GM12872 (cell line): ENCODE data around the gene S100Z.

Source experiments
- TF ChIP-seq, protein P1 (sequence below): IDR thresholded peaks from 3 replicates; pipeline ENCODE4 v1.5.1; 2011; ENCODE audit warnings: low read depth, mild to moderate bottlenecking, low read length, moderate library complexity; ENCODE audit not compliant: insufficient read depth

S100Z gene

DNA sequence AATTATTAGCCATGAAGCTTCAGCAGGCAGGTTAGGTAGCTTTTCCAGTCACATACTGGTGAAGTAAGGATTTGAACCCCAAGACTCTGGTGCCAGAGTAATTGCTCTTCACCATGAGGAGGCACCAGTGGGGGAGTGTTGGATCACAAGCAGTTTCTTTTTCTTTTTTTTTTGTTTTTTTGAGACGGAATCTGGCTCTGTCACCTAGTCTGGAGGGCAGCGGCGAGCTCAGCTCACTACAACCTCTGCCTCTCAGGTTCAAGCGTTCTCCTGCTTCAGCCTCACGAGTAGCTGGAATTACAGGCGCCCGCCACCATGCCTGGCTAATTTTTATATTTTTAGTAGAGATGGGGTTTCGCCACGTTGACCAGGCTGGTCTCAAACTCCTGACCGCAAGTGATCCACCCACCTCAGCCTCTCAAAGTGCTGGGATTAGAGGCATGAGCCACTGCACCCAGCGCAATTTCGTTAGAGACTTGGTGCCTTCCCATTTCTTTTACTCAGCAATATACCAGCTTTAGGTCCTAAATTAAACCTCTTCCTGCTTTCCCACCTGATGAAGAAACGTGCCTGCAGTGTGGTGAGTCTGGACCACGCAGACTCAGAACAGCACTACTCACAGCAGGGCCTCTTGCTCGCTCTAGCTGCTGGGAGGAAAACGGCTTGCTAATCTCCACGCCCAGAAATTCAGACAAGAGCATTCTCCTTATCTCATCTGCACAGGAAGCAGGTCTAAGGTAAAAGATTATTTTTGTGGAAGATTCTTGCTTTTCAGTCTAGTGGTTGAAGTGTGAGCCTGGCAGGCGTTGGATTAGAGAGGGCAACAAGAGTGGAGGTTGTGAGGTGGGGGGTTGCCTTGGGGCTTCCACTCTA lies at the start of gene S100Z:
Gene S100Z (plus strand): TSS at position 596 of the 873 bp plus-strand sequence. CDS start 25,346 bp downstream, outside the sequence.
- TF ChIP-seq, protein P1, sequence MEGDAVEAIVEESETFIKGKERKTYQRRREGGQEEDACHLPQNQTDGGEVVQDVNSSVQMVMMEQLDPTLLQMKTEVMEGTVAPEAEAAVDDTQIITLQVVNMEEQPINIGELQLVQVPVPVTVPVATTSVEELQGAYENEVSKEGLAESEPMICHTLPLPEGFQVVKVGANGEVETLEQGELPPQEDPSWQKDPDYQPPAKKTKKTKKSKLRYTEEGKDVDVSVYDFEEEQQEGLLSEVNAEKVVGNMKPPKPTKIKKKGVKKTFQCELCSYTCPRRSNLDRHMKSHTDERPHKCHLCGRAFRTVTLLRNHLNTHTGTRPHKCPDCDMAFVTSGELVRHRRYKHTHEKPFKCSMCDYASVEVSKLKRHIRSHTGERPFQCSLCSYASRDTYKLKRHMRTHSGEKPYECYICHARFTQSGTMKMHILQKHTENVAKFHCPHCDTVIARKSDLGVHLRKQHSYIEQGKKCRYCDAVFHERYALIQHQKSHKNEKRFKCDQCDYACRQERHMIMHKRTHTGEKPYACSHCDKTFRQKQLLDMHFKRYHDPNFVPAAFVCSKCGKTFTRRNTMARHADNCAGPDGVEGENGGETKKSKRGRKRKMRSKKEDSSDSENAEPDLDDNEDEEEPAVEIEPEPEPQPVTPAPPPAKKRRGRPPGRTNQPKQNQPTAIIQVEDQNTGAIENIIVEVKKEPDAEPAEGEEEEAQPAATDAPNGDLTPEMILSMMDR = no peak

DNA sequence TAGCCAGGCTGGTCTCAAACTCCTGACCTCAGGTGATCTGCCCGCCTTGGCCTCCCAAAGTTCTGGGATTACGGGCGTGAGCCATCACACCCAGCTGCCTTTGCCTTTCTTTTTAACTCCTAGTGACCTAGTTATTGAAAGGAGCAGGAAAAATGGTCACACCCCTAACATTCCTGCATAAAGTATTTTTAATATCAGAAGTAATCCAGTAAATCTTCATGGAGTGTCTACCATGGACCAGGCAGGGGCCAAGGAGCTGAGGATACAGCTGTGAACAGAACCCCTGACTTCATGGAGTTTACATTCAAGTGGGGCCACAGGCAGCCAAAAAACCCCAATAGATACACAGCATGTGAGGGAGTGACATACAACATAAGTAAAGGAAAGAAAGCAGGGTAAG lies 49.2 kb upstream of the S100Z start:
- TF ChIP-seq, protein P1 = no peak

DNA sequence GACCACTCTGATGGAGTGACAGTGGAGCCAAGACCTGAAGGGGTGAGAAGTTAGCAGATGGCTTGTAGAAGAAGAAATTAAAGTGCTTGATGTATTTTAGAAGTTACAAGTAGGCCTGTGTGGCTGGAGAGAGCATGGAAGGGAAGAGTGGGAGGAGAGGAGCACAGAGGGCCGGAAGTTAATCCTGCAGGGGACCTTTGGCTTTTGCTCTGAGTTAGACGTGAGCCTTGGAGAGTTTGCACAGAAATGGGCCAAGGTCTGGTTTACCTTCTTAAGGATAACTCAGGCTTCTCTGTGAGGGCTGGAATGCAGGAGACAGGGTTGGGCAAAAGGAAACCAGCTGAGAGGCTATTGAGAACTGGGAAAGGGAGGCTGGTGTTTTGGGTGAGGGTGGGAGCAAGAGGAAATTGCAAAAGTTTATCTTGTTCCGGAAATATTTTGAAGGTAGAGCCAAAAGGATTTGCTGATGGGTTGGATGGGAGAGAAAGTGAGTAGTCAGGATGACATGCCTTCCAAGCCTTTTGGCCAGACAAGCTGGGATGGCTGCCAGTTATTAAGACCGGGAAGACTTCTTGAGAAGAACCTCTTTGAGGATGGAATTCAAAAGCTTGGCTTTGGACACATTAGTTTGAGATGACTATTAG lies 48.5 kb upstream of the S100Z start:
- TF ChIP-seq, protein P1 = no peak

DNA sequence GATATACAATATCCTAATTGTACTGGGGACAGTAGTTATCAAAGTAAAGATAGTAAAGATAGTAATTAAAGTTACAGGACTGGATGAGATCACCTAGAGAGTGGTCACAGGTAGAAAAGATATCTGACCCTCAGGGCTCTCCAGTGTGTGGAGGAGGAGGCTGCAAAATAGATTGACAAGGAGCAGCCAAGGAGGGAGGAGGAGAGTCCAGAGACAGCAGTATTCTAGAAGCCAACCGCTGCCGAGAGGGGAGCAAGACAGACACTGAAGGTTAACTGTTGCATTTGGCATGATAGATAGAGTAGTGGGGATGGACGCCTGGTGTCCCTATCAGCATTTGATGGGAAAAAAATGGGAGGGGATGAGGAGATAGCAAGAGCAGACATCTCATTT lies 48.0 kb upstream of the S100Z start:
- TF ChIP-seq, protein P1 = no peak

DNA sequence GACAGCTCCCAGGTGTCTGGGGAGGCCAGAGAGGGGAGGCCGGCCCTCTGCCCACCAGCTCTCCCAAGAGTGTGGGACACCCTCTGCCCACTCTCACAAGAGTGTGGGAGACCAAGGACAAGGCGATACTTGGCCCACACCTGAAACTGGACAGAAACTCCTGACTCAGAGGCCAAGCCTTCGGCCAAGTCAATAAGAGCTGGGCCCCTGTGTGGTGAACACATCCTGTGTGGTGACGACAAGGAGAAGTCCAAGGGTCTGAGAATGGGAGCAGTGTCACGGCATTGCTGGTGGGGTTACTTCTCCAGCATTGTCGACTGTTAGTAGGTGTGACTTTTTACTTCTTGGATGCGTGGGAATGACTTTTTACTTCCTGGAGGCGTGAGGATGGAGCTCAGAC lies 45.5 kb upstream of the S100Z start:
- TF ChIP-seq, protein P1 = no peak

DNA sequence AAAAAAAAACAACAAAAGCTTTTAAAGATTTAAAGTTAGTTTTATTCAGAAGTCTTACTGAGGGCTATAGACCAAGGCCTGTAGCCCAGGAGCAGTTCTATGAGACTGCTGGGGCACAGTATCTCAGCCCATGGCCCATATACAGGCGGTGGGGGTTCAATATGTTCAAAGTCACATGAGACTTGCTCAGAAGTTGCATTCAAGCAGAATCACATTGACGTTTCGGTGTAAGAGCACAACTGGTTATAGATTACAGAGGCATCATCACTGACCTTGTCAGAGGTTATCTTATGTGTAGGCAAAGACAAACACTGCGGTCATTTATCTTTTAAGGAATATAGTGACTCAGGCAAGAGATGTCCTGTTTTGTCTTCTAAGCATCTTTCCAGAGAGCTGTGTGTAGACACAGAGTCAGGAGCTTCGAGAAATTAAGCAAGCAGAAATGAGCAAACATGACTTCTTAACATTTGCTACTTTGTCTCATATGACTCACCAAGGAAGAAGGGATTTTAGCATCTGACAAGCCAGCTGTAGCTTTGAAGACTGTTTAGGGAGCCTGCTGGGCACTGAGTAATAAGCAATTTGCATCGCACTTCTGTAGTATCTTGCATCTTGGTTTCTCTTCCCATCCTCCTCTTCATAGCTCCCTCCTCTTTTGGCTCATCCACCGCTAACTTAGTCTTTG lies 43.9 kb upstream of the S100Z start:
- TF ChIP-seq, protein P1 = no peak

DNA sequence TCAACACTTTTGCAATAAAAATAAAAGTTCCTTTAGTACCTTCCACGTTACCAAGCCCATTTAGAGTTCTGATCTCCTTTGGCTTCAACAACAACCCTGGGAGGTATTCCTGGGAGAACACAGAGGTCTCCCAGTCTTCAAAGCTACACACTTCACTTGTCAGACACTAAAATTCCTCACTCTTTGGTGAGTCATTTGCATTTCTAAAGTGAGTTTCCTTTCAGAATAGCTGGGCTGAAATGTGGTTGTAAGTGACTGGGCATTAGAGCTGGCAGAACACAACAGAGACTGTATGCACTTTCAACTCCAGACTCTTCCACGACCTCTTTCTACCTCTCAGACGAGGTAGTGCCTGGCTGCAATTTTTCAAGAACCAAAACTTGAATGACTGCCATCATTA lies 42.5 kb upstream of the S100Z start:
- TF ChIP-seq, protein P1 = no peak
